GM23248 (cell line): ENCODE measurements around the gene TNK1. TPM values are rescaled to one million over a fixed set of nuclear protein-coding genes. Genes with fewer than 3 reads are reported as not detected.

Experiments
- DNase-seq: peaks from one replicate; pipeline ENCODE4 v3.0.0-alpha.2; 2015
- H2AFZ ChIP-seq: fragments of 200-600 bp; sonication (generic); 2 replicates; pipeline ENCODE4 v1.6.1; 2016; ENCODE audit warnings: antibody characterized with exemption
- H3F3A ChIP-seq: fragments of 200-600 bp; sonication (generic); 2 replicates; pipeline ENCODE4 v1.6.1; 2016; ENCODE audit warnings: mild to moderate bottlenecking, antibody characterized with exemption, mixed run types; ENCODE audit not compliant: insufficient read depth
- H3K27ac ChIP-seq: fragments of 200-600 bp; sonication (generic); 2 replicates; pipeline ENCODE4 v1.5.1; 2016; ENCODE audit warnings: mild to moderate bottlenecking
- H3K27me3 ChIP-seq: fragments of 200-600 bp; sonication (generic); replicated peaks from 2 replicates; pipeline ENCODE4 v1.6.1; 2016; ENCODE audit warnings: mild to moderate bottlenecking; ENCODE audit not compliant: insufficient read depth
- H3K36me3 ChIP-seq: fragments of 200-600 bp; sonication (generic); 2 replicates; pipeline ENCODE4 v1.6.1; 2016; ENCODE audit warnings: low read depth, mild to moderate bottlenecking
- H3K4me1 ChIP-seq: fragments of 200-600 bp; sonication (generic); 2 replicates; pipeline ENCODE4 v1.6.1; 2016; ENCODE audit warnings: mild to moderate bottlenecking; ENCODE audit not compliant: insufficient read depth
- H3K4me2 ChIP-seq: fragments of 200-600 bp; sonication (generic); one replicate; pipeline ENCODE4 v1.6.1; 2016; ENCODE audit warnings: mild to moderate bottlenecking; ENCODE audit not compliant: unreplicated experiment
- H3K4me3 ChIP-seq: fragments of 200-600 bp; sonication (generic); 2 replicates; pipeline ENCODE4 v1.5.1; 2016; ENCODE audit warnings: mild to moderate bottlenecking
- H3K79me2 ChIP-seq: fragments of 200-600 bp; sonication (generic); 2 replicates; pipeline ENCODE4 v1.6.1; 2016; ENCODE audit warnings: mild to moderate bottlenecking; ENCODE audit not compliant: insufficient read depth
- H3K9ac ChIP-seq: fragments of 200-600 bp; sonication (generic); 2 replicates; pipeline ENCODE4 v1.6.1; 2016; ENCODE audit warnings: mild to moderate bottlenecking
- H3K9me2 ChIP-seq: fragments of 200-600 bp; sonication (generic); 2 replicates; pipeline ENCODE4 v1.6.1; 2016; ENCODE audit warnings: mixed run types, mild to moderate bottlenecking, moderate library complexity; ENCODE audit not compliant: insufficient read depth
- H3K9me3 ChIP-seq: fragments of 200-600 bp; sonication (generic); one replicate; pipeline ENCODE4 v1.6.1; 2017; ENCODE audit warnings: low read depth
- H4K20me1 ChIP-seq: fragments of 200-600 bp; sonication (generic); 2 replicates; pipeline ENCODE4 v1.6.0; 2016; ENCODE audit not compliant: insufficient read depth
- EZH2 ChIP-seq: fragments of 200-600 bp; sonication (generic); IDR thresholded peaks from 2 replicates; pipeline ENCODE4 v1.6.1; 2018; ENCODE audit warnings: antibody characterized with exemption, mild to moderate bottlenecking; ENCODE audit not compliant: insufficient read depth, poor library complexity, severe bottlenecking
- EZH2phosphoT487 ChIP-seq: fragments of 200-600 bp; sonication (generic); IDR thresholded peaks from 2 replicates; pipeline ENCODE4 v1.6.1; 2018; ENCODE audit warnings: antibody characterized with exemption, moderate library complexity, mild to moderate bottlenecking, low read depth; ENCODE audit not compliant: insufficient read depth
- WGBS, 2 experiments: methylation state at CpG; one replicate each; pipeline ENCODE4 v1.1.6; 2015 to 2017; ENCODE audit warnings: low lambda C conversion rate in 2 of 2, low coverage in 1 of 2; ENCODE audit errors: missing lambda C conversion rate in 2 of 2; 5-methylcytosine and 5-hydroxymethylcytosine counted together
- in situ Hi-C: fragments of 300-500 bp; cut with MboI; formaldehyde crosslinking; loops from 2 replicates; pipeline ENCODE4 v1.15.0; 2020
- polyA plus RNA-seq: library from polyadenylated mRNA; unstranded; fragments of >200 nt; fragmentation: Nextera tagmentation; extraction: Ambion mirVana; gene quantifications from 2 replicates; pipeline ENCODE4 v1.2.1, GENCODE V29; 2016
- total RNA-seq: library from RNA; depleted of rRNA; stranded (reverse); fragments of >200 nt; shearing (Covaris generic); gene quantifications from 2 replicates; pipeline ENCODE4 v1.2.3, GENCODE V29; 2014

TNK1 gene
- total and polyA plus RNA-seq, 2 experiments from 2014 or later: 0.43 to 1.2 TPM

DNA sequence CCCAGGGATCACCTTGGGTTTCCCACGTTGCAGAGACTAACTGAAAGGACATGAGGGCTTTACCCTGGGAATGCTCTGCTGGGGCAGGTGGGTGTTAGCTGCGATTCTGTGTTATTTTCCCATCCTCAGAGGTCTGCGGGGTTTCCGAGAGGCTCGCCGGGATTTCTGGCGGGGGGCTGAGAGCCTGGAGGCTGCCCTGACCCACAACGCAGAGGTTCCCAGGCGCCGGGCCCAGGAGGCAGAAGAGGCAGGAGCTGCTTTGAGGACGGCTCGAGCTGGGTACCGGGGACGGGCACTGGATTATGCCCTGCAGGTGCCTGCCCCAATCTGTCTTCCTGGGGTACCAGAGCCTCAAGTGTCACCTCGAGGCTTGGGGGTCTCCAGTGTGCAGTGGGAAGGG is 37.6 kb upstream of the TNK1 start:
- H3K27me3 ChIP-seq: peaks cover 8% of the 10 kb centered on the region; the same call in 1 of the 2 replicates
- no peak for DNase-seq
- in situ Hi-C loops: no loop called here

GRCh38 chr17:7346761-7347614 is 33.9 kb upstream of the TNK1 start:
- WGBS, 2 experiments: 58 to 59% methylated on average over 16 to 18 of the region's 18 CpGs
- Histone ChIP-seq H3K9me2 (no peaks in the 10 kb centered on the region), H3F3A (peaks cover 6% of the 10 kb centered on the region; the same call in 1 of the 2 replicates), H3K9me3 (no peaks in the 10 kb centered on the region), H3K4me3 (no peak overlapping the region), H2AFZ (no peak overlapping the region), H3K79me2 (peaks cover 8% of the 10 kb centered on the region), H3K4me1 (peaks cover 17% of the 10 kb centered on the region), H3K27me3 (peaks cover 4% of the 10 kb centered on the region; the same call in 1 of the 2 replicates), H3K36me3 (no peaks in the 10 kb centered on the region), H3K27ac (no peak overlapping the region), H4K20me1 (no peaks in the 10 kb centered on the region), H3K4me2 (no peak overlapping the region), H3K9ac (no peak overlapping the region)
- peak; percentile 31 for DNase-seq
- TF ChIP-seq EZH2phosphoT487: no peak
- TF ChIP-seq EZH2: no peak
- in situ Hi-C loops: no loop called here

More for the DNA sequence above, 37.6 kb upstream of the TNK1 start:
- no peak overlapping the region for H3K4me2 ChIP-seq
- 53 to 63% methylated on average over 15 of the region's 15 CpGs for WGBS, 2 experiments
- no peak overlapping the region for H3K27ac ChIP-seq
- no peaks in the 10 kb centered on the region for H3K9me3 ChIP-seq
- TF ChIP-seq EZH2phosphoT487 (no peak), EZH2 (no peak)
- H2AFZ ChIP-seq: no peak overlapping the region
- H3K4me1 ChIP-seq: no peaks in the 10 kb centered on the region
- H3F3A ChIP-seq: 0 out of 2 replicates have a peak, but pooled peaks cover 6% of the 10 kb centered on the region
- no peak overlapping the region for H3K4me3 ChIP-seq
- H3K9me2 ChIP-seq: no peaks in the 10 kb centered on the region
- no peak overlapping the region for H3K9ac ChIP-seq
- no peaks in the 10 kb centered on the region for H4K20me1 ChIP-seq
- H3K36me3 ChIP-seq: no peaks in the 10 kb centered on the region
- H3K79me2 ChIP-seq: no peaks in the 10 kb centered on the region

DNA sequence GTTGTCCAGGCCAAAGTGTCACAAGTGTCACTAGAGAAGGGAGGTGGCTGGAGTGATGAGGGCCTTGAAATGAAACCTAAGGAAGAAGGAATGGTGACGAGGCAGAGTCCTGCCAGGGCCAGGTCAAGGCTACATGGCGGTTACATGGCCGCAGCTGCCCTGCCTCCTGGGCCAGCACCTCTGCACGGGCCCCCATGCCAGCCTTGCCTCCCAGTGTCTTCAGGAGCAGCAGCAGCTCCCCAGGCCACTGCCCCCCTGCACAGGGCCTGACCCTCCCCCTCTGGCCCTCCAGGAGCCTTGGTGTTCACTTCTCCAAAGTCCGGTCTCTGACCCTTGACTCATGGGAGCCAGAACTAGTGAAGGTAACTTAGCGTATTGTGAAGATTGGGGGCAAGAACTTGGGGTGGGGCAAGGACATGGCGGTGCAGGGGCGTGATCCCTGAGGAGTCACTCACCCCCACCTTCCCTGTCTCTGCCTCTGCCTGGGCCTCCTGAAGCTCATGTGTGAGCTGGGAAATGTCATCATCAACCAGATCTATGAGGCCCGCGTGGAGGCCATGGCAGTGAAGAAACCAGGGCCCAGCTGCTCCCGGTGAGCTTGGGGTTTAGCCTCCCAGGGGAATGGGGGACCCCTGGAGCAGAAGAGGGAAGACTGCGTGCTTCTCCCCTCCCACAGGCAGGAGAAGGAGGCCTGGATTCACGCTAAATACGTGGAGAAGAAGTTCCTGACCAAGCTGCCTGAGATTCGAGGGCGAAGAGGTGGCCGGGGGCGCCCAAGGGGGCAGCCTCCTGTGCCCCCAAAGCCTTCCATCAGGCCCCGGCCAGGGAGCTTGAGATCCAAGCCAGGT is 33.0 kb upstream of the TNK1 start:
- Histone ChIP-seq H3K4me2 (no peak overlapping the region), H3F3A (peaks cover 6% of the 10 kb centered on the region; the same call in 1 of the 2 replicates), H3K27ac (0 out of 2 replicates have a peak overlapping the region, but pooled peaks have one; percentile 13), H3K9me2 (no peaks in the 10 kb centered on the region), H3K36me3 (no peaks in the 10 kb centered on the region), H3K4me1 (peaks cover 17% of the 10 kb centered on the region), H2AFZ (no peak overlapping the region), H3K79me2 (peaks cover 16% of the 10 kb centered on the region), H3K27me3 (peaks cover 4% of the 10 kb centered on the region; the same call in 1 of the 2 replicates), H3K9me3 (no peaks in the 10 kb centered on the region), H4K20me1 (no peaks in the 10 kb centered on the region), H3K4me3 (no peak overlapping the region), H3K9ac (peak overlapping the region; percentile 6; the same call in 1 of the 2 replicates)
- in situ Hi-C loops: no loop called here
- DNase-seq: peak; percentile 53
- TF ChIP-seq EZH2 (no peak), EZH2phosphoT487 (no peak)
- 57 to 60% methylated on average over 17 to 19 of the region's 19 CpGs for WGBS, 2 experiments

GRCh38 chr17:7348478-7349242 is 32.2 kb upstream of the TNK1 start:
- DNase-seq: peak; percentile 78
- no peaks in the 10 kb centered on the region for H3K9me2 ChIP-seq
- no peaks in the 10 kb centered on the region for H3K9me3 ChIP-seq
- H3F3A ChIP-seq: peaks cover 7% of the 10 kb centered on the region
- no peaks in the 10 kb centered on the region for H4K20me1 ChIP-seq
- no peak for TF ChIP-seq EZH2
- no peak for TF ChIP-seq EZH2phosphoT487
- peaks cover 24% of the 10 kb centered on the region for H3K79me2 ChIP-seq
- in situ Hi-C loops: no loop called here
- peak overlapping the region; percentile 82 for H3K4me2 ChIP-seq
- H3K9ac ChIP-seq: peak overlapping the region; percentile 71; the same call in 1 of the 2 replicates
- H3K27ac ChIP-seq: 0 out of 2 replicates have a peak overlapping the region, but pooled peaks have one; percentile 76
- 38 to 39% methylated on average over 17 to 19 of the region's 19 CpGs for WGBS, 2 experiments
- H3K4me3 ChIP-seq: no peak overlapping the region
- no peaks in the 10 kb centered on the region for H3K36me3 ChIP-seq
- H3K4me1 ChIP-seq: peaks cover 21% of the 10 kb centered on the region
- H3K27me3 ChIP-seq: peaks cover 4% of the 10 kb centered on the region; the same call in 1 of the 2 replicates
- H2AFZ ChIP-seq: no peak overlapping the region
